ENCODE data around the gene HIBADH.
A peak's percentile ranks its signal among the peaks of the same experiment; 100 is the strongest.

- peak in 5 of 6 experiments; percentile 44 to 72 (median 67) for TF ChIP-seq CTCF (IDR thresholded peaks at IDR 0.05)
- TF ChIP-seq POLR2A (IDR thresholded peaks at IDR 0.05), result no peak
Observed at GRCh38 chr7:27576360-27576944, 86.2 kb downstream of the HIBADH start.
